ENCODE measurements around the gene MAGEB17. TPM values are rescaled to one million over a fixed set of nuclear protein-coding genes. Genes with fewer than 3 reads are reported as not detected.
"Not testable (repeated sequence)": the region's sequence is repeated elsewhere in the genome, so short reads cannot be mapped to it uniquely, and the experiment has no call there.

The MAGEB17 gene
- total RNA-seq, 1 donor from 2014 or later: not detected

GRCh38 chrX:16172391-16172790 lies 5.1 kb downstream of the MAGEB17 start:
- Histone ChIP-seq H3K4me1 (no peaks in the 10 kb centered on the region), H3K36me3 (no peaks in the 10 kb centered on the region), H3K27me3 (no peaks in the 10 kb centered on the region), H3K4me3 (no peak overlapping the region), H3K27ac (no peak overlapping the region), H3K9me3 (no peaks in the 10 kb centered on the region)
- DNase-seq (no peak), ATAC-seq (no peak)
- TF ChIP-seq CTCF (IDR thresholded peaks at IDR 0.05): no peak
- intact Hi-C loops (cut with DNase I): no loop called here

GRCh38 chrX:16175329-16176061 lies 8.2 kb downstream of the MAGEB17 start:
- Histone ChIP-seq H3K9me3 (no peaks in the 10 kb centered on the region), H3K27me3 (no peaks in the 10 kb centered on the region), H3K4me3 (no peak overlapping the region), H3K36me3 (no peaks in the 10 kb centered on the region), H3K27ac (no peak overlapping the region), H3K4me1 (no peaks in the 10 kb centered on the region)
- no peak for DNase-seq
- intact Hi-C loops (cut with DNase I): no loop called here
- TF ChIP-seq CTCF (IDR thresholded peaks at IDR 0.05): no peak
- ATAC-seq: no peak

- Histone ChIP-seq H3K9me3 (no peaks in the 10 kb centered on the region), H3K36me3 (no peaks in the 10 kb centered on the region), H3K27ac (no peak overlapping the region), H3K4me1 (no peaks in the 10 kb centered on the region), H3K4me3 (no peak overlapping the region), H3K27me3 (no peaks in the 10 kb centered on the region)
- intact Hi-C loops (cut with DNase I): no loop called here
- TF ChIP-seq CTCF (IDR thresholded peaks at IDR 0.05): no peak
- no peak for DNase-seq
- ATAC-seq: no peak
These were observed 10.0 kb downstream of the MAGEB17 start for GRCh38 chrX:16177260-16177659.

GRCh38 chrX:16183843-16184242 lies 16.6 kb downstream of the MAGEB17 start:
- H3K36me3 ChIP-seq; H3K27ac ChIP-seq; H3K4me3 ChIP-seq; H3K27me3 ChIP-seq; intact Hi-C loops (cut with DNase I); H3K9me3 ChIP-seq; ATAC-seq; DNase-seq; H3K4me1 ChIP-seq: not testable (repeated sequence)

GRCh38 chrX:16185725-16186136 lies 18.4 kb downstream of the MAGEB17 start:
- Histone ChIP-seq H3K4me3 (no peak overlapping the region), H3K4me1 (no peaks in the 10 kb centered on the region), H3K36me3 (no peaks in the 10 kb centered on the region), H3K27me3 (no peaks in the 10 kb centered on the region), H3K27ac (no peak overlapping the region), H3K9me3 (no peaks in the 10 kb centered on the region)
- no peak for TF ChIP-seq CTCF (IDR thresholded peaks at IDR 0.05)
- DNase-seq (no peak), ATAC-seq (no peak)
- intact Hi-C loops (cut with DNase I): no loop called here

- H3K4me3 ChIP-seq: no peak overlapping the region
- TF ChIP-seq CTCF (IDR thresholded peaks at IDR 0.05): no peak
- H3K27me3 ChIP-seq: no peaks in the 10 kb centered on the region
- H3K4me1 ChIP-seq: no peaks in the 10 kb centered on the region
- no peak for ATAC-seq
- intact Hi-C loops (cut with DNase I): no loop called here
- no peaks in the 10 kb centered on the region for H3K9me3 ChIP-seq
- DNase-seq: no peak
- H3K27ac ChIP-seq: no peak overlapping the region
- H3K36me3 ChIP-seq: no peaks in the 10 kb centered on the region
These were observed 19.2 kb downstream of the MAGEB17 start for GRCh38 chrX:16186380-16187007.
